Measurements from ENCODE around the gene ARHGAP22.

The ARHGAP22 gene

GRCh38 chr10:48552946-48553564 lies 51.8 kb downstream of the ARHGAP22 start:
- DNase-seq (ENCODE audit: low spot score): no peak

- DNase-seq (ENCODE audit: low spot score): no peak
Measured at GRCh38 chr10:48551861-48552591, 52.8 kb downstream of the ARHGAP22 start.

- DNase-seq (ENCODE audit: low spot score): no peak
Measured at GRCh38 chr10:48550977-48551376, 53.9 kb downstream of the ARHGAP22 start.

GRCh38 chr10:48550071-48550691 lies 54.7 kb downstream of the ARHGAP22 start:
- DNase-seq (ENCODE audit: low spot score): no peak

- DNase-seq (ENCODE audit: low spot score): no peak
Measured at GRCh38 chr10:48549236-48549635, 55.6 kb downstream of the ARHGAP22 start.

- DNase-seq (ENCODE audit: low spot score): no peak
Measured at GRCh38 chr10:48548531-48549135, 56.2 kb downstream of the ARHGAP22 start.

- no peak for DNase-seq (ENCODE audit: low spot score)
Measured at GRCh38 chr10:48547981-48548380, 56.9 kb downstream of the ARHGAP22 start.

DNA sequence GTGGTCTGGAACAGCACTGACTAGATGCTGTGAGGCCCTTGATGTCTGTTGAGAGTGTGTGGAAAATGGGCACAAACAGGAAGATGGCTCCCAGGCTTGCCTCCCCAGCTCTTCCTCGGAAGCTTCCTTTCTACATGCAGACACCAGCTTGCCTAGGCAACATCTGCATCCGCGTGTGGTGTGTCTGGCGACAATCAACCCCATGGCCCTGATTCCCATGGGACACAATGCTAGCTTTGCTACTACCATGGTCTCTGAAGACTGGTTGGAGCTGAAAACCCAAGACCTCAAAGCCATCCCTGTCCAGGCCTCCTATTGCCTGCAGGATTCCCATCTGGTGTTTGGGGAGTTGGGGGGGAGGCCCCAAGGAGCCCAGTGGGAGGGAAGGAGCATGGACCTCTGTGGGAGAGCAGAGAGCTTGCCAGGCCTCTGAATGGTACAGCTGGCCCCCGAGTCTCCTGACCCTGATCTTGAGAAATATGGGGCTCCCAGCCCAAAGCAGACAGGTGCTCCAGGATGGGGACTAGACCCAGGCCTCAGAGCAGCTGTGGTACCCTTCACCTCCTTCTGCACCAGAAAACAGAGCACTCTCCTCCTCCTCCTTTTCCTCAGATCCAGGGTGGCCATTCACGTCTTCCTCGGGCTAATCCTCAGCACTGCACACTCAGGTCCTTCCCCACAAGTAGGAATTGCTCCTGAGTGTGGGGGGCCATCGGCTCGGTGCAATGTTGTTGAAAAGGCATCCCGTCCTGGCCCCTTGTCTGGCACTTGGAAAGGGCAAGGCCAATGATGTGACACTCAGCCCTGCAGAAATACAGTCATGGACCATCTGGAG lies 57.6 kb downstream of the ARHGAP22 start:
- DNase-seq (ENCODE audit: low spot score): no peak

DNA sequence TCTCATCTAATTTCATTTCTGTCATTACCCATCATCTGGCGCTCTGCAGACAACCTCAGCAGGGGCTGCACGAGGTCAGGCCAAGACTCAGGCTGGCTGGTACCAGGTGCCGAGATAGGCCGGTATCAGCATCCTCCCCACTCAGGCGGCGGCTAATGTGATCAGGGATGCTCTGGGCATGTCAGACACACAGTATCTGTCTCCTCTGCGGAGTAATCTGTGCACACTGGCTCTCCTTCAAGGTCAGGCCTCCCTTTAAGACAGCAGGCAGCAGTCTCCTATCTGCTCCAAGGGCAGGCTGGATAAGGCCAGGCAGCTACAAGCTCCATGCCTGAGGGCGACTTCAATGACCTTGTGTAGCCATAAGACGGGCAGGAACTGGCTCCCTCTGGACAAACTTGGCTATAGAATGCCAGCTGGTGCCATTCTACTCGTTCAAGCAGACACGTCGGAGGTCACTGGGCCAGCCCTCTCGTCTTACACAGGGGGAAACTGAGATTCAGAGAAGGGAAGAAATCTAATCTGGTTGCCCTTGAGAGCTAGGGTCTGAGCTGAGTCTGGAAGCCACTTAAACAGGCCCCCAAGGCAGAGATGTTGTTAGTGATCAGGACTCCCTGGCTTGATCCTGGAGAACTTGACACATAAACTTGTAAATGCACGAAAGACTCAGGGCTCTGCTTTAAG lies 59.3 kb downstream of the ARHGAP22 start:
- no peak for DNase-seq (ENCODE audit: low spot score)

DNA sequence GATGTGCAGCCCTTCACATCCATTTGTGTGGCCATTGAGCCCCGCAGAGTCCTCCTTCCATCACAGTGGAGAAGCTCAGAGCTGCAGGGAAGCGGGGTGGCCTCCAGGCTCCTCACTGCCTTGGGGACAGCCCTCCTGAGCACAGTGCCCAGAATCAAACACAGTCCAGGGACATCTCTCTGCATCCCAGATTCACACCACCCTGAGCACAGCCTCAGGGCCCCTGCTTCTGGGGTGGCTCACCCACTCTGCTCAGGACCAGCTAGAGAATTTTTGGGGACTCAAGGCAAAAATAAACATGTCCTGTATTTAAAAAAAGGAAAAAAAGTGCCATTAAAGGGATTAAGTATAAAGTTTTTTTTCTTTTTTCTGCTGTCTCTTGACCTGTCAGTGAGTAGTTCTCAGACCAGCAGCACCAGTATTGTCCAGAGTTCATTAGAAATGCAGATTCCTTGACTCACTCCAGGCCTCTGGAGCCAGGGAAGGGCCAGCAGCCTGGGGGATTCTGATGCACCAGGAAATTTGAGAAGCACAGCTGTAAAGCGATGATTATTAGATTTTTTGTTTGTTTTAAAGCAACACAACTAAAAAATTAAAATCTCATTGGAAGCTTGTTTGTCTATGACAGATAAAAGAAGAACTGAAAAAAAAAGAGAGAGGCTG lies 61.6 kb downstream of the ARHGAP22 start:
- no peak for DNase-seq (ENCODE audit: low spot score)

DNA sequence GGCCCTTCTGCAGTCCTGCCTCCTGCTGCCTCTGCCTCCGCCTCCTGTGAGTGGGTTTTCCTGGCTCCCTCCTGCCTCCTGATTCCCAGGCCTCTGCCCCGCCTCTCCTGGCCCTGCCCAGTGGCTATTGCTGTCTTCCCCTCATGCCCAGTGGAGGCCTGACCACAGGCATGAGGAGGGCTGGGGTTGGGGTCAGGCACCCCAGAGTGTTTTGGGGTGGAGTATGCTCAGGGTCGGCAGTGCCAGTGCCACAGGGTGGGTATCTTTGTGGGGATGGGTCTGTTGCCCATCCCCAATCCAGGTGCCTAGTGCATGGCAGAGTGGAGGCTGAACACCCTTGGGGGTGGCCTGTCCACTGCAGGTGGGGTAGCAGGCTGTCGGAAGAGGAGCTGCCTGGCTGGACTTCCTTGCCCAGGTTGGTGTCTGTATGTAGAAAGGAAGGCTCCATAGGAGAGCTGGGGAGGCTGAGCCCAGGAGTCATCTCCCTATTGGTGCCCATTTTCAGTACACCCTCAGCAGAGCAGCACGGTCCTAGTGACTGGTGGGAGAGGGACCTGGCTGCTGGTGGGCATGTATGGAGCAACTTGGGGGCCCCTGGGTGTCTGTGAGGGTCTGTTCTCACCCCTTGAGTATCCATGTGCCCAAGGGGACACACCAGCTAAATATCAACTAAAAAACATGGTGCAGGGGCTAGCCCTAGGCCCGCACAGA lies 62.2 kb downstream of the ARHGAP22 start:
- DNase-seq (ENCODE audit: low spot score): no peak

- no peak for DNase-seq (ENCODE audit: low spot score)
Measured at GRCh38 chr10:48541144-48541795, 63.6 kb downstream of the ARHGAP22 start.

DNA sequence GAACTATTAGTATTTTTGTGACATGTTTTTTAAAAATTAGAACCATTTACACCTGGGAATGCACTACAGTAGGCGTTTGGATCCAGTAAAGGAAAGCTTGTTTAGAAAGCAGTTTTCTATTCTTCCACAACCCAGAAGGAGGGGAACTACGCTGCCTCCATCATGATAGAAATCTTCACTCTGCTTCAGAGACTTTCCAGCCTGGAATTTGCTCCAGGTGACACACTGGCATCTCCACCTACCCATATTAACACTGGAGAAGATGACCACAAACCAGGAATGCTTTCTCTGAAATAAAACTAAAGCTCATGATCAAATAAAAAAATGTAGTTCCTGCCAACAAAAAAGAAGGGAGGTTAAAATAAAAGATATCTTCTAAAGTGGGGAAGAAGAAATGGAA lies 66.3 kb downstream of the ARHGAP22 start:
- DNase-seq (ENCODE audit: low spot score): no peak

DNA sequence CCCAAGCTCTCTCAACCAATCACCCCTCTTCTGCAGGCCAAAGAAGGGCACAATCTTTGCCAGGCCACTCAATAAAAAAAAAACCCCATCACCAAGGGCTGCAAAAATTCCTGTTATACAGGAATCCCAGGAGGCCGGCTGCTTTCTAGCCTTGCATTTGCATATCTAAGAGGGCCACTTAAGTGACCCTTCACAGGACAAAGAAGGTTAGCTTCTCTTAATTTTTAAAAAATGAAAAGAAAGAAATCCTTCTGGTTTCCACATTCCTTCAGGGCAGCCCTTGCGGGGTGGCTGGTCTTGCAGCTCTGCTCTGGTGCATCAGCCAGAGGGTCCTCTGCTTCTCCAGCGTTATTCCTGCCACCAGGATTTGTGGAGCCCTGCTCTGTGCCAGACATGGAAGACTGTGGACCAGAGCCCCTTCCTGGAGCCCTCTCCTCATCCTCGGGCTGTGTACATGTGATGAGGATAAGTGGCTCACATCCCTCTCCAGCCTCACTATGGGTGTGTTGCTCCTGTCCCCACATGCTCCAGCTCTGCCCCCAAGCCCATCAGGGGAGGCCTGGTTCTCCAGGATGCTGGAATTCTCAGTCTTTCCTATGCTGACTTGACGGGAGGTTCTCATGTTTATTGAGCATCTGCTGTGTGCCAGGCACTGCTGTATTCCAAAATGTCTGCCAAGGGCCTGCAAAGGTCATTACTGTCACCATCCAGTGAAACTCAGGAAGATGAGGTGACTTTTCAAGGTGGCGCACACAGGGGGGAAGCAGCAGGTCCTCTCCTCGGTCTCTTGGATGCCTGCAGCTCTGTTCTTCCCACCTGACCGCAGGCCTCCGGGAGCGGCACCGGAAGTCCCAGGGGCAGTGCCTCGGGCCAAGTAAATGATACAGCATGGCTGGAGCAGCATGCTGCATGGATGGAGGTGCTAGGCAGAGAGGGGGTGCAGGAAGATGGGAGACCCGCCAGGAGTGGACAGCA lies 67.7 kb downstream of the ARHGAP22 start:
- DNase-seq (ENCODE audit: low spot score): no peak

GRCh38 chr10:48536156-48536500 lies 68.7 kb downstream of the ARHGAP22 start:
- no peak for DNase-seq (ENCODE audit: low spot score)

DNA sequence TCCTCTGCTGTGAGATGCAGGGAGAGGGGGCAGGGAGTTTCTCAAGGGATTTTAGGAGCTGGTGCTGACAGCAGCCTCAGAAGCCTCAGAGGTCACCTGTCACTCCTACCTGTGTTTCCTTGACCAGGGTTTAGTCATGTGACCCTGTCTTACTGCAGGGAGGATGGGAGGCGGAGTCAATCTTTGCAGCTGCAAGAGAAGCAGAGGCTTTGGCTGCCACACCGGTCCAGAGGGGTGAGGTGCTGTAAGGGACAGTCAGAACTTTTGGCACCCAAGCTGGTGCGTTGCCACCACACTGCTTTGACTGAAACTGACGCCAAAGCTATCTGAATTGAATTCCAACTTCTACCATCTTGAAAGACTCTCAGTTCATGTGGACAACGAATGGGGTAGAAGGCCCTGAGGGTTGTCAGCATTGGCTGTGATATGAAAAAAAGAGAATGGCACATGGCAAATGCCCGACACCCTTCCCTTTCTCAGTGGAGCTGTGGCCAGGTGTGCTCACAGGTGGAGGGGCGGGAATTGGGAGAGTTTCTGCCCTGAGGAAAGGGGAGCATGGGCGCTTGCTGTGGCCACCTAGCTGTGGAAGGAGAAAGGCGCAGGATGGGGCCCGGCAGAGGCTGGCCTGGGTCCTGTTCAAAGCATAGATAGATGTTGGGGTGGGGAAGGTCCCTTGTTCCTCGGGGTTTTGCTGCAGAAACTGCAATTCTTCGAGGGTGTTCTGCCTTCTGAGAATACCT lies 69.3 kb downstream of the ARHGAP22 start:
- DNase-seq (ENCODE audit: low spot score): no peak

DNA sequence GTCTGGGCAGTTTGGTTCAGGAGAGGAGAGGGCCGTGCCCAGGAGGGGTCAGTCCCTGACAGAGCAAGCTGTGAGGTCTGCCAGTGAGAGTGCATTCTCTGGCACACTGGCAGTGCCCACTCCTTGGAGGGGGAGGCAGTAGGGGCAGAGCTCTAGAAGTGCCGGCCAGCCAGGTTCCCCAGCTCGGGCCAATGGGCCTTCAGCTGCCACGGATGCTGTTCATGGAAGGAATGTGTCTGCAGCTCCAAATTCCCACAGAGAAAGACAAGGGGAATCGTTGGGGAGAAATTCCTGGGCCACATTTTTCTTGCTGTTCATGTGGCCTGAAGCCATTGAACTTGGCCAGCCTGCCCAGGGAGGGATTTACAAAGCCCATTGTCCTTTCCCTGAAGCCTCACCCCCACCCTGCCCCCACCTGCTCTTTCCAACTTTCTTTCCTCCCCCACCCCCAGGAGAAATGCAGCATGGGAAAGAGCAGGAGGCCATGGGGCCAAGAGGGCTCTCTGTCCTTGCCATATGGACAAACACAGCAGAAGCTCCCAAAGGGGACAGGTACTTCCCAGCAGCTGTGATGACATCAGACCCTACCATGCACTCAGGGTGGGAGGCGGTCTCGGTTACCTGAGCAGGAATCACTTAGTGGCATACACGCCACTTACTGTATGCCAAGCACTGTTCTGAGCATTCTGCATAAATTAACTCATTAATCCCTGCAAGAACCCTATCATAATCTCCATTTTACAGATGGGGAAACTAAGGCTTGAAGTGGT lies 70.7 kb downstream of the ARHGAP22 start:
- no peak for DNase-seq (ENCODE audit: low spot score)

All from CD4-positive, alpha-beta T cell treated with Interleukin-15 for 4 hours (primary cell).